Left lobe of liver (tissue), 2 donors: ENCODE results near the gene CCDC116. TPM values are rescaled to one million over a fixed set of nuclear protein-coding genes. Genes with fewer than 3 reads are reported as not detected.

ENCODE experiments used
- ATAC-seq: fragments of 200-7000 bp; cut with Tn5 transposase; one replicate; pipeline ENCODE4 v1.9.1; 2020; ENCODE audit warnings: mild to moderate bottlenecking, moderate library complexity
- DNase-seq: peaks from one replicate; pipeline ENCODE4 v3.0.0-alpha.2; 2020; ENCODE audit warnings: low spot score
- total RNA-seq: library from RNA; stranded (reverse); gene quantifications from one replicate; pipeline ENCODE4 v1.2.1, GENCODE V29; 2021
- donor health status: DM: no; HTN: no; CAD: no; lungs with moderate emphysema.
- donor health status: DM: no; HTN: yes; CAD: no.

The CCDC116 gene
- total RNA-seq, 1 donor from 2014 or later: 0.45 TPM

- ATAC-seq (no peak), DNase-seq (no peak)
These were observed 17.7 kb downstream of the CCDC116 start for GRCh38 chr22:21650280-21650679.

GRCh38 chr22:21650823-21651520, 18.4 kb downstream of the CCDC116 start:
- ATAC-seq (peak; percentile 6), DNase-seq (no peak)

- no peak for ATAC-seq
- DNase-seq: no peak
These were observed 19.0 kb downstream of the CCDC116 start for GRCh38 chr22:21651521-21652009.

- DNase-seq: peak; percentile 86
- ATAC-seq: peak; percentile 87
These were observed 19.5 kb downstream of the CCDC116 start for GRCh38 chr22:21652010-21652546.

GRCh38 chr22:21652547-21653545, 20.3 kb downstream of the CCDC116 start:
- DNase-seq: no peak

GRCh38 chr22:21657020-21657359, 24.4 kb downstream of the CCDC116 start:
- no peak for DNase-seq
- no peak for ATAC-seq

More at GRCh38 chr22:21652547-21653545, 20.3 kb downstream of the CCDC116 start:
- no peak for ATAC-seq

- DNase-seq (peak; percentile 74), ATAC-seq (peak; percentile 91)
These were observed 24.9 kb downstream of the CCDC116 start for GRCh38 chr22:21657360-21658032.

- DNase-seq (no peak), ATAC-seq (no peak)
These were observed 27.4 kb downstream of the CCDC116 start for GRCh38 chr22:21659864-21660525.

GRCh38 chr22:21660904-21661303, 28.3 kb downstream of the CCDC116 start:
- ATAC-seq: no peak
- no peak for DNase-seq

- ATAC-seq (no peak), DNase-seq (no peak)
These were observed 29.4 kb downstream of the CCDC116 start for GRCh38 chr22:21661991-21662390.

- ATAC-seq: no peak
- DNase-seq: no peak
These were observed 31.2 kb downstream of the CCDC116 start for GRCh38 chr22:21663738-21664137.

GRCh38 chr22:21665047-21665851, 32.7 kb downstream of the CCDC116 start:
- no peak for DNase-seq
- ATAC-seq: no peak

GRCh38 chr22:21666786-21667185, 34.2 kb downstream of the CCDC116 start:
- no peak for ATAC-seq
- DNase-seq: no peak

- DNase-seq (no peak), ATAC-seq (no peak)
These were observed 36.5 kb downstream of the CCDC116 start for GRCh38 chr22:21669026-21669425.

- DNase-seq: no peak
- no peak for ATAC-seq
These were observed 39.6 kb downstream of the CCDC116 start for GRCh38 chr22:21672107-21672629.

- no peak for DNase-seq
- no peak for ATAC-seq
These were observed 41.2 kb downstream of the CCDC116 start for GRCh38 chr22:21673534-21674321.

- DNase-seq (no peak), ATAC-seq (no peak)
These were observed 42.2 kb downstream of the CCDC116 start for GRCh38 chr22:21674638-21675245.
